ENCODE measurements around the gene SLC1A2.

SLC1A2 gene

GRCh38 chr11:35347173-35347878 is 72.0 kb downstream of the SLC1A2 start:
- no peak for DNase-seq (ENCODE audit: low read depth)
- TF ChIP-seq CTCF (IDR thresholded peaks at IDR 0.05; ENCODE audit: insufficient read depth, low read depth, low read length, missing control alignments) = no peak
- H3K4me3 ChIP-seq (ENCODE audit: low read depth, low read length) = no peak overlapping the region

GRCh38 chr11:35346472-35347156 is 72.7 kb downstream of the SLC1A2 start:
- no peak for DNase-seq (ENCODE audit: low read depth)
- no peak for TF ChIP-seq CTCF (IDR thresholded peaks at IDR 0.05; ENCODE audit: insufficient read depth, low read depth, low read length, missing control alignments)
- H3K4me3 ChIP-seq (ENCODE audit: low read depth, low read length) = no peak overlapping the region

- no peak overlapping the region for H3K4me3 ChIP-seq (ENCODE audit: low read depth, low read length)
- no peak for TF ChIP-seq CTCF (IDR thresholded peaks at IDR 0.05; ENCODE audit: insufficient read depth, low read depth, low read length, missing control alignments)
- DNase-seq (ENCODE audit: low read depth) = peak; percentile 50
These were observed 74.4 kb downstream of the SLC1A2 start for GRCh38 chr11:35344681-35345574.

- no peak for TF ChIP-seq CTCF (IDR thresholded peaks at IDR 0.05; ENCODE audit: insufficient read depth, low read depth, low read length, missing control alignments)
- DNase-seq (ENCODE audit: low read depth) = peak; percentile 76
- no peak overlapping the region for H3K4me3 ChIP-seq (ENCODE audit: low read depth, low read length)
These were observed 76.2 kb downstream of the SLC1A2 start for GRCh38 chr11:35343033-35343598.

- no peak for TF ChIP-seq CTCF (IDR thresholded peaks at IDR 0.05; ENCODE audit: insufficient read depth, low read depth, low read length, missing control alignments)
- DNase-seq (ENCODE audit: low read depth) = no peak
- H3K4me3 ChIP-seq (ENCODE audit: low read depth, low read length) = no peak overlapping the region
These were observed 78.6 kb downstream of the SLC1A2 start for GRCh38 chr11:35340715-35341114.

GRCh38 chr11:35340071-35340470 is 79.3 kb downstream of the SLC1A2 start:
- TF ChIP-seq CTCF (IDR thresholded peaks at IDR 0.05; ENCODE audit: insufficient read depth, low read depth, low read length, missing control alignments) = no peak

More at GRCh38 chr11:35340071-35340470, 79.3 kb downstream of the SLC1A2 start:
- DNase-seq (ENCODE audit: low read depth) = no peak
- H3K4me3 ChIP-seq (ENCODE audit: low read depth, low read length) = no peak overlapping the region

Measured in GM12865 (cell line).